Adipocyte (in vitro differentiated cells): Measurements from ENCODE around the gene SUCO.
"Not testable (repeated sequence)": the region's sequence is repeated elsewhere in the genome, so short reads cannot be mapped to it uniquely, and the experiment has no call there.

Experiments used
- DNase-seq: peaks from one replicate; pipeline ENCODE4 v3.0.0-alpha.2; 2015; ENCODE audit warnings: low read depth
- H3K27me3 ChIP-seq: replicated peaks from 2 replicates; pipeline ENCODE4 v1.7.0; 2013; ENCODE audit warnings: mild to moderate bottlenecking, low read length, moderate library complexity; ENCODE audit not compliant: control insufficient read depth, insufficient read depth
- H3K36me3 ChIP-seq: 2 replicates; pipeline ENCODE4 v1.7.0; 2013; ENCODE audit warnings: low read length, mild to moderate bottlenecking, moderate library complexity; ENCODE audit not compliant: control insufficient read depth, insufficient read depth, severe bottlenecking
- H3K4me1 ChIP-seq: 2 replicates; pipeline ENCODE4 v1.7.0; 2013; ENCODE audit warnings: mild to moderate bottlenecking, low read length, moderate library complexity; ENCODE audit not compliant: control insufficient read depth, insufficient read depth
- H3K4me3 ChIP-seq: 2 replicates; pipeline ENCODE4 v1.7.0; 2013; ENCODE audit warnings: mild to moderate bottlenecking, low read length, moderate library complexity
- H3K9ac ChIP-seq: 2 replicates; pipeline ENCODE4 v1.7.0; 2013; ENCODE audit warnings: mild to moderate bottlenecking, low read length, moderate library complexity
- H3K9me3 ChIP-seq: 2 replicates; pipeline ENCODE4 v1.7.0; 2013; ENCODE audit warnings: mild to moderate bottlenecking, low read length, moderate library complexity; ENCODE audit not compliant: control insufficient read depth

SUCO gene

GRCh38 chr1:172612478-172612877 lies 79.5 kb downstream of the SUCO start:
- peaks cover 13% of the 10 kb centered on the region for H3K9me3 ChIP-seq
- no peak for DNase-seq
- H3K9ac ChIP-seq: no peak overlapping the region
- H3K36me3 ChIP-seq: no peaks in the 10 kb centered on the region
- H3K27me3 ChIP-seq: no peaks in the 10 kb centered on the region
- peaks cover 3% of the 10 kb centered on the region for H3K4me1 ChIP-seq
- no peak overlapping the region for H3K4me3 ChIP-seq

GRCh38 chr1:172613294-172613693 lies 80.3 kb downstream of the SUCO start:
- DNase-seq: no peak
- Histone ChIP-seq H3K27me3 (no peaks in the 10 kb centered on the region), H3K36me3 (no peaks in the 10 kb centered on the region), H3K9ac (no peak overlapping the region), H3K4me3 (no peak overlapping the region), H3K4me1 (no peaks in the 10 kb centered on the region), H3K9me3 (peaks cover 13% of the 10 kb centered on the region)

- Histone ChIP-seq H3K4me1 (no peaks in the 10 kb centered on the region), H3K27me3 (no peaks in the 10 kb centered on the region), H3K9ac (no peak overlapping the region), H3K36me3 (no peaks in the 10 kb centered on the region), H3K4me3 (peak overlapping the region; percentile 20), H3K9me3 (peaks cover 38% of the 10 kb centered on the region)
- no peak for DNase-seq
Observed at GRCh38 chr1:172616195-172616594, 83.2 kb downstream of the SUCO start.

- H3K36me3 ChIP-seq: no peaks in the 10 kb centered on the region
- no peak for DNase-seq
- H3K9ac ChIP-seq: no peak overlapping the region
- H3K4me1 ChIP-seq: no peaks in the 10 kb centered on the region
- H3K27me3 ChIP-seq: no peaks in the 10 kb centered on the region
- peak overlapping the region; percentile 20 for H3K4me3 ChIP-seq
- H3K9me3 ChIP-seq: peaks cover 41% of the 10 kb centered on the region
Observed at GRCh38 chr1:172616636-172617035, 83.7 kb downstream of the SUCO start.

- H3K9ac ChIP-seq, DNase-seq, H3K27me3 ChIP-seq, H3K4me1 ChIP-seq, H3K36me3 ChIP-seq, H3K4me3 ChIP-seq: not testable (repeated sequence)
- H3K9me3 ChIP-seq: peaks cover 41% of the 10 kb centered on the region
Observed at GRCh38 chr1:172620603-172621002, 87.7 kb downstream of the SUCO start.

- Histone ChIP-seq H3K4me3 (no peak overlapping the region), H3K4me1 (no peaks in the 10 kb centered on the region), H3K9me3 (peaks cover 29% of the 10 kb centered on the region), H3K9ac (no peak overlapping the region), H3K36me3 (no peaks in the 10 kb centered on the region), H3K27me3 (no peaks in the 10 kb centered on the region)
- no peak for DNase-seq
Observed at GRCh38 chr1:172622541-172622940, 89.6 kb downstream of the SUCO start.

GRCh38 chr1:172623748-172624147 lies 90.8 kb downstream of the SUCO start:
- no peaks in the 10 kb centered on the region for H3K36me3 ChIP-seq
- H3K9ac ChIP-seq: no peak overlapping the region
- DNase-seq: no peak
- H3K4me3 ChIP-seq: no peak overlapping the region
- no peaks in the 10 kb centered on the region for H3K4me1 ChIP-seq
- no peaks in the 10 kb centered on the region for H3K27me3 ChIP-seq
- H3K9me3 ChIP-seq: peaks cover 25% of the 10 kb centered on the region

GRCh38 chr1:172626845-172627244 lies 93.9 kb downstream of the SUCO start:
- H3K4me3 ChIP-seq: no peak overlapping the region
- H3K9me3 ChIP-seq: no peaks in the 10 kb centered on the region
- H3K27me3 ChIP-seq: no peaks in the 10 kb centered on the region
- H3K36me3 ChIP-seq: no peaks in the 10 kb centered on the region
- no peak for DNase-seq
- peaks cover 9% of the 10 kb centered on the region for H3K4me1 ChIP-seq
- no peak overlapping the region for H3K9ac ChIP-seq

- Histone ChIP-seq H3K4me1 (peaks cover 9% of the 10 kb centered on the region), H3K9me3 (no peaks in the 10 kb centered on the region), H3K36me3 (no peaks in the 10 kb centered on the region), H3K9ac (no peak overlapping the region), H3K4me3 (no peak overlapping the region), H3K27me3 (no peaks in the 10 kb centered on the region)
- no peak for DNase-seq
Observed at GRCh38 chr1:172627702-172628101, 94.8 kb downstream of the SUCO start.

- Histone ChIP-seq H3K27me3 (no peaks in the 10 kb centered on the region), H3K9me3 (no peaks in the 10 kb centered on the region), H3K4me3 (no peak overlapping the region), H3K9ac (no peak overlapping the region), H3K4me1 (peaks cover 9% of the 10 kb centered on the region), H3K36me3 (no peaks in the 10 kb centered on the region)
- no peak for DNase-seq
Observed at GRCh38 chr1:172628401-172628800, 95.5 kb downstream of the SUCO start.

- H3K4me3 ChIP-seq: no peak overlapping the region
- H3K9ac ChIP-seq: no peak overlapping the region
- no peaks in the 10 kb centered on the region for H3K9me3 ChIP-seq
- DNase-seq: no peak
- H3K36me3 ChIP-seq: no peaks in the 10 kb centered on the region
- H3K27me3 ChIP-seq: no peaks in the 10 kb centered on the region
- H3K4me1 ChIP-seq: peaks cover 9% of the 10 kb centered on the region
Observed at GRCh38 chr1:172629170-172629569, 96.2 kb downstream of the SUCO start.

- H3K4me3 ChIP-seq: no peak overlapping the region
- no peaks in the 10 kb centered on the region for H3K27me3 ChIP-seq
- no peak overlapping the region for H3K9ac ChIP-seq
- no peaks in the 10 kb centered on the region for H3K36me3 ChIP-seq
- no peak for DNase-seq
- H3K4me1 ChIP-seq: peaks cover 9% of the 10 kb centered on the region
- no peaks in the 10 kb centered on the region for H3K9me3 ChIP-seq
Observed at GRCh38 chr1:172629638-172630037, 96.7 kb downstream of the SUCO start.
